GM21723 (cell line): ENCODE measurements around the gene CEBPA.
"Not testable (repeated sequence)": the region's sequence is repeated elsewhere in the genome, so short reads cannot be mapped to it uniquely, and the experiment has no call there.

Source experiments
- ATAC-seq: cut with Tn5 transposase; IDR thresholded peaks from one replicate; pipeline ENCODE4 v1.9.1; 2021; ENCODE audit warnings: mild to moderate bottlenecking, moderate library complexity; ENCODE audit not compliant: unreplicated experiment

Gene CEBPA

GRCh38 chr19:33325920-33326319 lies 23.6 kb upstream of the CEBPA start:
- ATAC-seq: no peak

GRCh38 chr19:33324628-33325027 lies 22.3 kb upstream of the CEBPA start:
- ATAC-seq: no peak

- ATAC-seq: no peak
These were observed 20.9 kb upstream of the CEBPA start for GRCh38 chr19:33323093-33323820.

- no peak for ATAC-seq
These were observed 18.3 kb upstream of the CEBPA start for GRCh38 chr19:33320636-33321035.

- not testable (repeated sequence) for ATAC-seq
These were observed 15.7 kb upstream of the CEBPA start for GRCh38 chr19:33317991-33318390.

GRCh38 chr19:33317517-33317916 lies 15.2 kb upstream of the CEBPA start:
- ATAC-seq: no peak

GRCh38 chr19:33316541-33317264 lies 14.4 kb upstream of the CEBPA start:
- ATAC-seq: no peak

GRCh38 chr19:33312808-33313207 lies 10.5 kb upstream of the CEBPA start:
- not testable (repeated sequence) for ATAC-seq

- no peak for ATAC-seq
These were observed 9.7 kb upstream of the CEBPA start for GRCh38 chr19:33312065-33312464.

GRCh38 chr19:33311326-33311682 lies 9.0 kb upstream of the CEBPA start:
- ATAC-seq: no peak

- ATAC-seq: no peak
These were observed 8.4 kb upstream of the CEBPA start for GRCh38 chr19:33310606-33311325.

GRCh38 chr19:33309826-33310225 lies 7.5 kb upstream of the CEBPA start:
- no peak for ATAC-seq

- no peak for ATAC-seq
These were observed 4.8 kb upstream of the CEBPA start for GRCh38 chr19:33306853-33307792.

- no peak for ATAC-seq
These were observed 3.9 kb upstream of the CEBPA start for GRCh38 chr19:33306191-33306590.

GRCh38 chr19:33304760-33305647 lies 2.7 kb upstream of the CEBPA start:
- ATAC-seq: no peak

- no peak for ATAC-seq
These were observed 2.0 kb upstream of the CEBPA start for GRCh38 chr19:33304371-33304759.

GRCh38 chr19:33303791-33304345 lies 1.5 kb upstream of the CEBPA start:
- no peak for ATAC-seq

- ATAC-seq: peak; percentile 34
These were observed 848 bp upstream of the CEBPA start for GRCh38 chr19:33302974-33303790.

GRCh38 chr19:33301900-33302174 lies 497 bp downstream of the CEBPA start:
- no peak for ATAC-seq
